IPS-18a (cell line): ENCODE data around the gene SLC25A19.
A peak's percentile ranks its signal among the peaks of the same experiment; 100 is the strongest.

Experiments used
- H3K27ac ChIP-seq: one replicate; pipeline ENCODE4 v1.5.1; 2013; ENCODE audit warnings: low read length
- H3K27me3 ChIP-seq: one replicate; pipeline ENCODE4 v1.6.1; 2013; ENCODE audit warnings: mild to moderate bottlenecking, low read length; ENCODE audit not compliant: control insufficient read depth, insufficient read depth
- H3K36me3 ChIP-seq: one replicate; pipeline ENCODE4 v1.6.1; 2013; ENCODE audit warnings: low read depth, low read length; ENCODE audit not compliant: control insufficient read depth
- H3K4me1 ChIP-seq: one replicate; pipeline ENCODE4 v1.6.1; 2013; ENCODE audit warnings: low read depth, low read length; ENCODE audit not compliant: control insufficient read depth
- H3K4me3 ChIP-seq: one replicate; pipeline ENCODE4 v1.5.1; 2013; ENCODE audit warnings: low read length
- H3K9ac ChIP-seq: one replicate; pipeline ENCODE4 v1.6.1; 2013; ENCODE audit warnings: mild to moderate bottlenecking, low read length, moderate library complexity
- H3K9me3 ChIP-seq: one replicate; pipeline ENCODE4 v1.6.1; 2013; ENCODE audit warnings: low read depth, low read length; ENCODE audit not compliant: control insufficient read depth

Gene SLC25A19

DNA sequence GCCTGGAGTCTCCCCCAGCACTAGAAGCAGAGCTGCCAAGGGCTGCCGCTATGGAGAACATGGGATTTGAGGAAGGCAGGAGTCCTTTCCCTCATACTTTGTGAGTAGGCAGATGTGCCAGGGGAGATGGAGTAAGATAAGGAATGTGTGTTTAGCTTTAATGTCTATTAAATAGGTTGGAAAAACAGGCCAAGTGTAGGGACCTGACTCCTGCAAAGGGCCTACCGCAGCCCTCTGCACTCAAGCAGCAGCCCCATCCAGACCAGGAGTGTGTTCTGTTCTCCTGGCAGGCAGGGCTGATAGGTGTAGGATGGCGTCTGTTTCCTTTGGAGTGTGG is 16.4 kb downstream of the SLC25A19 start:
- no peak overlapping the region for H3K4me3 ChIP-seq
- H3K36me3 ChIP-seq, result peaks cover 10% of the 10 kb centered on the region
- H3K9ac ChIP-seq, result no peak overlapping the region
- H3K27me3 ChIP-seq, result peaks cover 11% of the 10 kb centered on the region
- peaks cover 6% of the 10 kb centered on the region for H3K4me1 ChIP-seq
- no peak overlapping the region for H3K27ac ChIP-seq
- no peaks in the 10 kb centered on the region for H3K9me3 ChIP-seq

- H3K4me3 ChIP-seq, result peak overlapping the region; percentile 75
- no peak overlapping the region for H3K27ac ChIP-seq
- H3K9me3 ChIP-seq, result no peaks in the 10 kb centered on the region
- peak overlapping the region; percentile 59 for H3K9ac ChIP-seq
- H3K4me1 ChIP-seq, result peaks cover 7% of the 10 kb centered on the region
- peaks cover 11% of the 10 kb centered on the region for H3K27me3 ChIP-seq
- H3K36me3 ChIP-seq, result peaks cover 10% of the 10 kb centered on the region
Measured at GRCh38 chr17:75271955-75272847, 17.0 kb downstream of the SLC25A19 start.

- Histone ChIP-seq H3K4me1 (peaks cover 7% of the 10 kb centered on the region), H3K9me3 (no peaks in the 10 kb centered on the region), H3K36me3 (peaks cover 13% of the 10 kb centered on the region), H3K27me3 (peaks cover 11% of the 10 kb centered on the region), H3K9ac (peak overlapping the region; percentile 59), H3K27ac (no peak overlapping the region), H3K4me3 (peak overlapping the region; percentile 75)
Measured at GRCh38 chr17:75271233-75271954, 17.8 kb downstream of the SLC25A19 start.

DNA sequence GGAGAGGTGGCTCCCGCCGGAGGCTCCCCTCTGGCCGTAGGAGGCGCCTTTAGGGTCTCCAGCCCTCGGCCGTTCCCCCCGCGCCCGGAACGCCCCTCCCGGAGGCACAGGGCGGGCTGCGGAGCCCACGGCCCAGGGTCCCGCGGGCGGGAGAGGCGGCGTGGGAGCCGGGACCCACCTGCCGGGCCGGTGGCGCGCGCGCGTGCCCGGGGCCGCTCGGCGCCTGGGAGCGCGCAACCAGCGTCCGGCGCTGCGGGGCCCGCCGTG is 18.3 kb downstream of the SLC25A19 start, which contains the start of gene MIF4GD:
MIF4GD (minus strand) TSS at position 266 of the 267 bp plus-strand sequence. CDS start 1,036 bp downstream, outside the sequence.
- Histone ChIP-seq H3K4me1 (peaks cover 7% of the 10 kb centered on the region), H3K27me3 (peaks cover 11% of the 10 kb centered on the region), H3K4me3 (peak within 1 kb of the TSS; percentile 79), H3K36me3 (peaks cover 18% of the 10 kb centered on the region), H3K27ac (no peak within 1 kb of the TSS), H3K9ac (peak within 1 kb of the TSS; percentile 69), H3K9me3 (no peaks in the 10 kb centered on the region)

GRCh38 chr17:75270218-75270965 is 18.8 kb downstream of the SLC25A19 start:
- H3K4me3 ChIP-seq, result peak overlapping the region; percentile 79
- peaks cover 22% of the 10 kb centered on the region for H3K36me3 ChIP-seq
- H3K9me3 ChIP-seq, result no peaks in the 10 kb centered on the region
- no peak overlapping the region for H3K27ac ChIP-seq
- H3K4me1 ChIP-seq, result peaks cover 7% of the 10 kb centered on the region
- peaks cover 11% of the 10 kb centered on the region for H3K27me3 ChIP-seq
- H3K9ac ChIP-seq, result peak overlapping the region; percentile 69

- peaks cover 25% of the 10 kb centered on the region for H3K36me3 ChIP-seq
- peak overlapping the region; percentile 79 for H3K4me3 ChIP-seq
- no peaks in the 10 kb centered on the region for H3K9me3 ChIP-seq
- no peak overlapping the region for H3K27ac ChIP-seq
- peak overlapping the region; percentile 69 for H3K9ac ChIP-seq
- peaks cover 11% of the 10 kb centered on the region for H3K27me3 ChIP-seq
- peaks cover 7% of the 10 kb centered on the region for H3K4me1 ChIP-seq
Measured at GRCh38 chr17:75269844-75270217, 19.4 kb downstream of the SLC25A19 start.

GRCh38 chr17:75267411-75268232 is 21.6 kb downstream of the SLC25A19 start:
- H3K9me3 ChIP-seq, result no peaks in the 10 kb centered on the region
- peaks cover 11% of the 10 kb centered on the region for H3K27me3 ChIP-seq
- H3K9ac ChIP-seq, result no peak overlapping the region
- peaks cover 7% of the 10 kb centered on the region for H3K4me1 ChIP-seq
- H3K27ac ChIP-seq, result no peak overlapping the region
- no peak overlapping the region for H3K4me3 ChIP-seq
- peaks cover 35% of the 10 kb centered on the region for H3K36me3 ChIP-seq

- peaks cover 33% of the 10 kb centered on the region for H3K36me3 ChIP-seq
- H3K27ac ChIP-seq, result no peak overlapping the region
- peaks cover 7% of the 10 kb centered on the region for H3K4me1 ChIP-seq
- H3K4me3 ChIP-seq, result no peak overlapping the region
- H3K9me3 ChIP-seq, result no peaks in the 10 kb centered on the region
- H3K27me3 ChIP-seq, result peaks cover 9% of the 10 kb centered on the region
- H3K9ac ChIP-seq, result no peak overlapping the region
Measured at GRCh38 chr17:75267153-75267410, 22.2 kb downstream of the SLC25A19 start.

GRCh38 chr17:75266316-75267152 is 22.7 kb downstream of the SLC25A19 start:
- no peak overlapping the region for H3K27ac ChIP-seq
- H3K9ac ChIP-seq, result no peak overlapping the region
- H3K4me1 ChIP-seq, result peaks cover 7% of the 10 kb centered on the region
- no peak overlapping the region for H3K4me3 ChIP-seq
- peaks cover 33% of the 10 kb centered on the region for H3K36me3 ChIP-seq
- peaks cover 4% of the 10 kb centered on the region for H3K27me3 ChIP-seq
- no peaks in the 10 kb centered on the region for H3K9me3 ChIP-seq

DNA sequence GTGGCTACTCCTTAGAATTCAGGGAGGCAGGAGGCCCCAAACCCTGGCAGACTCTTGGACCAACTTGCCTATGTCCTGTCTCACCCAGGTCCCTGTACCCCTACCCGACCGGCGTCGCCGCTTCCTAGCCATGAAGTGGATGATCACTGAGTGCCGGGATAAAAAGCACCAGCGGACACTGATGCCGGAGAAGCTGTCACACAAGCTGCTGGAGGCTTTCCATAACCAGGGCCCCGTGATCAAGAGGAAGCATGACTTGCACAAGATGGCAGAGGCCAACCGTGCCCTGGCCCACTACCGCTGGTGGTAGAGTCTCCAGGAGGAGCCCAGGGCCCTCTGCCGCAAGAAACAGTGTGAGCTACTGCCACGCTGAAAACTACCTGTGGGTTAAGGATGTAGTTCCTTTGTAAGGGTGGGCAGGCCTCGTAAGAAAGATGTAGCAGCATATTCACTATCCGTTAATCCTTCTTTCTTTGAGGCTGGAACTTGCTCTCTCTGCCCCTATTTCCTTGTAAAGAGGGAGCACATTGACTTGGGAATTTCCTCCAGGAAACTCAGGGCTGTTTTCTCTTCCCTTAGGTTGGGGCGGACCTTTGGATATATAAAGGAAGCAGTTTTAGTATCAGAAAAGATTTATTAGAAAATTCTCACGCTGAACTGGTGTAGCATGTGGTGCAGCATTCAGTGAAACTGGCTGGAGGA is 23.5 kb downstream of the SLC25A19 start:
- H3K27me3 ChIP-seq, result peaks cover 4% of the 10 kb centered on the region
- H3K27ac ChIP-seq, result no peak overlapping the region
- H3K36me3 ChIP-seq, result peaks cover 33% of the 10 kb centered on the region
- no peaks in the 10 kb centered on the region for H3K9me3 ChIP-seq
- H3K4me1 ChIP-seq, result peaks cover 7% of the 10 kb centered on the region
- no peak overlapping the region for H3K4me3 ChIP-seq
- H3K9ac ChIP-seq, result no peak overlapping the region
